GM04504 (cell line): ENCODE results near the gene CAPZB.

Source experiments
- DNase-seq: peaks from one replicate; pipeline ENCODE4 v3.0.0-alpha.2; 2012; ENCODE audit warnings: low read depth

Gene CAPZB

GRCh38 chr1:19429611-19430010, 55.7 kb downstream of the CAPZB start:
- DNase-seq: no peak

GRCh38 chr1:19427087-19427781, 58.1 kb downstream of the CAPZB start:
- DNase-seq: no peak

GRCh38 chr1:19426294-19427086, 58.8 kb downstream of the CAPZB start:
- no peak for DNase-seq

GRCh38 chr1:19425646-19426239, 59.6 kb downstream of the CAPZB start:
- no peak for DNase-seq

- DNase-seq: no peak
Measured at GRCh38 chr1:19424651-19425570, 60.4 kb downstream of the CAPZB start.

GRCh38 chr1:19423130-19423529, 62.2 kb downstream of the CAPZB start:
- no peak for DNase-seq

GRCh38 chr1:19421365-19421764, 64.0 kb downstream of the CAPZB start:
- no peak for DNase-seq

- no peak for DNase-seq
Measured at GRCh38 chr1:19420606-19421005, 64.7 kb downstream of the CAPZB start.

GRCh38 chr1:19419691-19420090, 65.6 kb downstream of the CAPZB start:
- no peak for DNase-seq

GRCh38 chr1:19418503-19418971, 66.8 kb downstream of the CAPZB start:
- no peak for DNase-seq

- no peak for DNase-seq
Measured at GRCh38 chr1:19416921-19417470, 68.3 kb downstream of the CAPZB start.

- no peak for DNase-seq
Measured at GRCh38 chr1:19416145-19416544, 69.2 kb downstream of the CAPZB start.

GRCh38 chr1:19414515-19415121, 70.7 kb downstream of the CAPZB start:
- no peak for DNase-seq

- DNase-seq: no peak
Measured at GRCh38 chr1:19413999-19414398, 71.3 kb downstream of the CAPZB start.

- no peak for DNase-seq
Measured at GRCh38 chr1:19412654-19413053, 72.7 kb downstream of the CAPZB start.

- DNase-seq: no peak
Measured at GRCh38 chr1:19411612-19412011, 73.7 kb downstream of the CAPZB start.

GRCh38 chr1:19410393-19410792, 74.9 kb downstream of the CAPZB start:
- DNase-seq: no peak

GRCh38 chr1:19409477-19410341, 75.6 kb downstream of the CAPZB start:
- DNase-seq: no peak

GRCh38 chr1:19407494-19408096, 77.7 kb downstream of the CAPZB start:
- DNase-seq: no peak

GRCh38 chr1:19406680-19407079, 78.7 kb downstream of the CAPZB start:
- no peak for DNase-seq
